Peyer's patch (tissue), 4 donors: ENCODE data around the gene GLP2R. TPM values are rescaled to one million over a fixed set of nuclear protein-coding genes. Genes with fewer than 3 reads are reported as not detected.

Experiments used
- DNase-seq, 3 donors: peaks; one replicate each; pipeline ENCODE4 v3.0.0-alpha.2; 2017 to 2019
- H3K27ac ChIP-seq, 4 donors: fragments of 200-600 bp; sonication (generic); one replicate each; pipeline ENCODE4 v1.5.1; 2016 to 2019
- H3K27me3 ChIP-seq, 2 donors: fragments of 200-600 bp; sonication (generic); one replicate each; pipeline ENCODE4 v1.5.1; 2019
- H3K36me3 ChIP-seq, 3 donors: fragments of 200-600 bp; sonication (generic); one replicate each; pipeline ENCODE4 v1.5.1; 2016 to 2019
- H3K4me1 ChIP-seq, 4 donors: fragments of 200-600 bp; sonication (generic); one replicate each; pipeline ENCODE4 v1.5.1; 2016 to 2019
- H3K4me3 ChIP-seq, 4 donors: fragments of 200-600 bp; sonication (generic); 1 replicate in 3 of 4; 2 replicates in 1 of 4; pipeline ENCODE4 v1.5.1; 2016 to 2019; ENCODE audit warnings: mild to moderate bottlenecking in 1 of 4
- H3K9me3 ChIP-seq, 4 donors: fragments of 200-600 bp; sonication (generic); one replicate each; pipeline ENCODE4 v1.5.1; 2016 to 2019; ENCODE audit warnings: mild to moderate bottlenecking in 1 of 4
- POLR2A ChIP-seq, 2 donors: fragments of 450-650 bp; IDR thresholded peaks; one replicate each; pipeline ENCODE4 v1.5.1; 2017; ENCODE audit warnings: antibody characterized with exemption in 2 of 2, mild to moderate bottlenecking in 2 of 2, moderate library complexity in 2 of 2
- total RNA-seq, 4 donors: library from RNA; depleted of rRNA; stranded (reverse); fragments of >200 nt; gene quantifications; one replicate each; pipeline ENCODE4 v1.1.0, GENCODE V29; 2016
- TF ChIP-seq, protein P1 (sequence below), 6 experiments: fragments of 450-650 bp in 4 of 6; fragments of 200-600 bp in 2 of 6; sonication (generic) in 1 of 6; IDR thresholded peaks; one replicate each; pipeline ENCODE4 v1.5.1; 2017 to 2019; ENCODE audit warnings: antibody characterized with exemption in 6 of 6, mild to moderate bottlenecking in 3 of 6, moderate library complexity in 1 of 6

Gene GLP2R
- total RNA-seq, 4 donors from 2014 or later, result 7.4 to 94.1 (median 13.8) TPM

DNA sequence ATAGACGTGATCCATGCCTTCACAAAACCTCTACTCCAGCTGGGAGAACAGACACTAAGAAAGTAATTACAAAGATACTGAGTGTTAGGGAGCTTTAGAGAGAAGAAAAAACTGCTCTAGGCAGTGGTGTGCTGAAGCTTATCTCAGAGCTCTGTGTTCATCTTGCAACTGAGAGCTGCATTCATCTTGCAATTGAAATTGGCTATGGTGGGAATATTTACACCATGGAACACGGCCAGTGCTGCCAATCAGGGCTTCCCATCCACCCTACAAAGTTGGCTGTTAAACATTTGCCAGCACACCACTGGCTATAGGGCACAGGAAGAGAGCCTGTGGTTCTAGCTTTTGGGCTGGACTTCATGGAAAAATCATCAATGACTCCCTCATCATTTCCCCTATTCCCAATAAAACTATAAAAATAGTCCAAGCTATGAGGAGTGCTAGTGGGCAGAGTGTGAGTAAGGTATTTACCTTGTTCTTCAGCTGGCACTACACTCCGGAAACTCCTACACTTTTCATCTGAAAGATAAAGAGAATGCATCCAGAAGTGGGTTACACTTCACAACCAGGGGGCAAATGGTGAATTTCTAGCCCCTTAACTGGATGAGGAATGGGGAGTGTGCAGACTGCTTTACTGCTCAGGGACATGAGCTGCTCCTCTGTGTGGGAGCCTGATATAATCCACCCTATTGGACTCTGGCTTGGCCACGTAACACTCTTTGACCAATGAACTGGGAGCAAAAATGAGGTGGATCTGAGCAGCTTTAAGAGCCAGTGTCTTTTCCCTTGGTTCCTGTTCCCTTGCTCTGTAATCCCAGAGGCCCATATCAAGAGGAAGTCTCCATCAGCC is 15.4 kb upstream of the GLP2R start:
- Histone ChIP-seq H3K27ac (no peak overlapping the region), H3K4me3 (no peak overlapping the region), H3K36me3 (no peaks in the 10 kb centered on the region), H3K4me1 (no peaks in the 10 kb centered on the region), H3K27me3 (no peaks in the 10 kb centered on the region), H3K9me3 (no peaks in the 10 kb centered on the region)
- no peak for DNase-seq
- TF ChIP-seq, protein P1, sequence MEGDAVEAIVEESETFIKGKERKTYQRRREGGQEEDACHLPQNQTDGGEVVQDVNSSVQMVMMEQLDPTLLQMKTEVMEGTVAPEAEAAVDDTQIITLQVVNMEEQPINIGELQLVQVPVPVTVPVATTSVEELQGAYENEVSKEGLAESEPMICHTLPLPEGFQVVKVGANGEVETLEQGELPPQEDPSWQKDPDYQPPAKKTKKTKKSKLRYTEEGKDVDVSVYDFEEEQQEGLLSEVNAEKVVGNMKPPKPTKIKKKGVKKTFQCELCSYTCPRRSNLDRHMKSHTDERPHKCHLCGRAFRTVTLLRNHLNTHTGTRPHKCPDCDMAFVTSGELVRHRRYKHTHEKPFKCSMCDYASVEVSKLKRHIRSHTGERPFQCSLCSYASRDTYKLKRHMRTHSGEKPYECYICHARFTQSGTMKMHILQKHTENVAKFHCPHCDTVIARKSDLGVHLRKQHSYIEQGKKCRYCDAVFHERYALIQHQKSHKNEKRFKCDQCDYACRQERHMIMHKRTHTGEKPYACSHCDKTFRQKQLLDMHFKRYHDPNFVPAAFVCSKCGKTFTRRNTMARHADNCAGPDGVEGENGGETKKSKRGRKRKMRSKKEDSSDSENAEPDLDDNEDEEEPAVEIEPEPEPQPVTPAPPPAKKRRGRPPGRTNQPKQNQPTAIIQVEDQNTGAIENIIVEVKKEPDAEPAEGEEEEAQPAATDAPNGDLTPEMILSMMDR (IDR thresholded peaks at IDR 0.05), result no peak
- no peak for TF ChIP-seq POLR2A (IDR thresholded peaks at IDR 0.05)

DNA sequence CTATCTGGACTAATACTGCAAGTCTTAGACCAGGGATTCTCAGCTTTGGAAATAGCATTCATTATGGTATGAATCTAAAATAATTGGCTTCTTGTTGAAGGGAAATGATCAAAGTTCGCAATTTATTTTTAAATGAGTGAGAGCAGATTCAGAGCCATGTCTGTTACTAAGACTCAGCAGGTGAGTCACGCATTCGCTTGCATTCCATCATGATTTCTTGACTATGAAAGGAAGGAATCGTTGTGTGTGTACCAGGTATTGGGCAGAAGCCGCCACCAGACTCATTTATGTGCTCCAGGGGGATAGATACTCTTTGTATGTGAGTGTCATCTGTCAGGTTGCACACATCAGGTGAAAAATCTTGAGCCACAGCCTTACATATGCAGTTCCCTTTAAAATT is 14.6 kb upstream of the GLP2R start:
- H3K36me3 ChIP-seq, result no peaks in the 10 kb centered on the region
- H3K4me1 ChIP-seq, result no peaks in the 10 kb centered on the region
- H3K4me3 ChIP-seq, result no peak overlapping the region
- H3K27ac ChIP-seq, result no peak overlapping the region
- TF ChIP-seq, protein P1 (IDR thresholded peaks at IDR 0.05), result no peak
- TF ChIP-seq POLR2A (IDR thresholded peaks at IDR 0.05), result no peak
- H3K27me3 ChIP-seq, result no peaks in the 10 kb centered on the region
- H3K9me3 ChIP-seq, result no peaks in the 10 kb centered on the region
- no peak for DNase-seq

- TF ChIP-seq, protein P1 (IDR thresholded peaks at IDR 0.05), result no peak
- no peak for TF ChIP-seq POLR2A (IDR thresholded peaks at IDR 0.05)
- Histone ChIP-seq H3K4me1 (no peaks in the 10 kb centered on the region), H3K27me3 (no peaks in the 10 kb centered on the region), H3K27ac (no peak overlapping the region), H3K36me3 (no peaks in the 10 kb centered on the region), H3K9me3 (no peaks in the 10 kb centered on the region), H3K4me3 (no peak overlapping the region)
- no peak for DNase-seq
Measured at GRCh38 chr17:9811537-9811936, 14.2 kb upstream of the GLP2R start.

DNA sequence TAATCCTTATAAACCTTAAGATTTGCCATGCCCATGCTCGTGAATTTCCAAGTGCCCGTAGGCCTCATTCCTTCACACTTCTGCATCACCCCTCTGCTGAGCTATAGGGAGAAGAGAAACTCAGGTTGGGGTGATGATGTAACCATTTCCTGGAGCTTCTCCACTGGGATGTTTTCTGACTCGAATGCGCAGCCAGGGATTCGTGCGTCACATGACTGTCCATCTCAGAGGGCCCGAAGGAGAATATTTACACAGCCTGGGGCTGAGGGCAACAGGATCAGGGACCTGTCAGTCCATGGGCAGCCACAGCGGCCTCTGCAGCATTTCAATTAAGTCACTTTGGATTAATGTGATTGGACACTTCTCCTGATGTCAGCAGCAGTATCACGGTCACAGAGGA is 12.6 kb upstream of the GLP2R start:
- Histone ChIP-seq H3K27ac (no peak overlapping the region), H3K36me3 (no peaks in the 10 kb centered on the region), H3K4me1 (no peaks in the 10 kb centered on the region), H3K27me3 (no peaks in the 10 kb centered on the region), H3K9me3 (no peaks in the 10 kb centered on the region), H3K4me3 (no peak overlapping the region)
- no peak for TF ChIP-seq POLR2A (IDR thresholded peaks at IDR 0.05)
- TF ChIP-seq, protein P1 (IDR thresholded peaks at IDR 0.05), result no peak
- no peak for DNase-seq

DNA sequence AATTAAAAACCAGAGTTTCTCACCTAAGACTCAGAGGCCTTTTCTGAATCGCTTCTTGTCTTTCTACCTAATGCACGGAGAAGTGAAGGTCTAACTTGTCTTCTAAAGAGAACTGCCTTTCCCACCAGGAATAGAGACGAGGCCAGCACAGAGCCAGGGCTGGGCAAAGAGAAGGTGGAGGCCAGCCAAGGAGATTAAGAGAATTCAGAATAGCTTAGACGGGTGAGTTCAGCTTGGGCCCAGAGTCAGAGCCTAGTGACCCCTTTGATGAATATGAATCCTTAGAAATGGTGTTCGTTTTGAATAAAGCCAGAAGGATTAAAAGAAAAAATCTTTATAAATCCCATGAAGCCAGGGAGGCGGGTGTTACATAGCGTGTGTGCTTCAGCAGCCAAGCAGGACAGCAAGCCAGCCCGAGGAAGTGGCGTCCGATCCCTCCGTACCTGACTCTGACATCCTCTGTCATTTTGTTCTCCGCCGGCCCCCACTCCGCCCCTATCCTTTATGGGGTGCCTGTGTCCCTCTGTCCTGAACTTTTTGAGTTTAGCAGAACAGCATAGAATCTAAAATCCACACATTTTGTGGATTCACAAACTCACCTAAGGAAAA is 11.3 kb upstream of the GLP2R start:
- Histone ChIP-seq H3K27me3 (no peaks in the 10 kb centered on the region), H3K36me3 (no peaks in the 10 kb centered on the region), H3K9me3 (no peaks in the 10 kb centered on the region), H3K4me3 (no peak overlapping the region), H3K27ac (no peak overlapping the region), H3K4me1 (no peaks in the 10 kb centered on the region)
- TF ChIP-seq, protein P1 (IDR thresholded peaks at IDR 0.05), result no peak
- TF ChIP-seq POLR2A (IDR thresholded peaks at IDR 0.05), result no peak
- no peak for DNase-seq
